Measurements from ENCODE around the gene ABCC1.
"Not testable (repeated sequence)": the region's sequence is repeated elsewhere in the genome, so short reads cannot be mapped to it uniquely, and the experiment has no call there.

ABCC1 gene

GRCh38 chr16:15911198-15911597 lies 38.2 kb upstream of the ABCC1 start:
- no peak overlapping the region for H3K4me3 ChIP-seq (ENCODE audit: control insufficient read depth, low read depth, low read length)
- TF ChIP-seq CTCF (IDR thresholded peaks at IDR 0.05; ENCODE audit: control insufficient read depth, insufficient read depth, low read depth, low read length, missing control alignments), result no peak
- DNase-seq (ENCODE audit: low read depth), result no peak

- no peak for TF ChIP-seq CTCF (IDR thresholded peaks at IDR 0.05; ENCODE audit: control insufficient read depth, insufficient read depth, low read depth, low read length, missing control alignments)
- no peak overlapping the region for H3K4me3 ChIP-seq (ENCODE audit: control insufficient read depth, low read depth, low read length)
- DNase-seq (ENCODE audit: low read depth), result no peak
Measured at GRCh38 chr16:15913046-15913698, 36.2 kb upstream of the ABCC1 start.

- H3K4me3 ChIP-seq (ENCODE audit: control insufficient read depth, low read depth, low read length), result no peak overlapping the region
- no peak for DNase-seq (ENCODE audit: low read depth)
- TF ChIP-seq CTCF (IDR thresholded peaks at IDR 0.05; ENCODE audit: control insufficient read depth, insufficient read depth, low read depth, low read length, missing control alignments), result no peak
Measured at GRCh38 chr16:15915555-15916081, 33.8 kb upstream of the ABCC1 start.

GRCh38 chr16:15916323-15916722 lies 33.1 kb upstream of the ABCC1 start:
- H3K4me3 ChIP-seq (ENCODE audit: control insufficient read depth, low read depth, low read length), result no peak overlapping the region
- no peak for TF ChIP-seq CTCF (IDR thresholded peaks at IDR 0.05; ENCODE audit: control insufficient read depth, insufficient read depth, low read depth, low read length, missing control alignments)
- DNase-seq (ENCODE audit: low read depth), result no peak

GRCh38 chr16:15918314-15918713 lies 31.1 kb upstream of the ABCC1 start:
- not testable (repeated sequence) for DNase-seq (ENCODE audit: low read depth); H3K4me3 ChIP-seq (ENCODE audit: control insufficient read depth, low read depth, low read length)

- TF ChIP-seq CTCF (IDR thresholded peaks at IDR 0.05; ENCODE audit: control insufficient read depth, insufficient read depth, low read depth, low read length, missing control alignments), result no peak
- no peak overlapping the region for H3K4me3 ChIP-seq (ENCODE audit: control insufficient read depth, low read depth, low read length)
- DNase-seq (ENCODE audit: low read depth), result no peak
Measured at GRCh38 chr16:15919331-15919730, 30.1 kb upstream of the ABCC1 start.

- TF ChIP-seq CTCF (IDR thresholded peaks at IDR 0.05; ENCODE audit: control insufficient read depth, insufficient read depth, low read depth, low read length, missing control alignments), result no peak
- no peak for DNase-seq (ENCODE audit: low read depth)
- no peak overlapping the region for H3K4me3 ChIP-seq (ENCODE audit: control insufficient read depth, low read depth, low read length)
Measured at GRCh38 chr16:15924996-15925395, 24.4 kb upstream of the ABCC1 start.
